Tibial artery (tissue), 4 donors: ENCODE data around the gene NOD2.

Source experiments
- DNase-seq, 2 donors: peaks; one replicate each; pipeline ENCODE4 v3.0.0-alpha.2; 2019
- H3K27ac ChIP-seq, 2 donors: fragments of 200-600 bp; sonication (generic) in 1 of 2; 1 replicate in 1 of 2; 2 replicates in 1 of 2; pipeline ENCODE4 v1.5.1; 2018 to 2019; ENCODE audit warnings: mild to moderate bottlenecking in 1 of 2
- H3K27me3 ChIP-seq, 2 donors: fragments of 200-600 bp; sonication (generic) in 1 of 2; one replicate each; pipeline versions ENCODE4 v1.5.1 to v1.6.0; 2016 to 2019
- H3K36me3 ChIP-seq, 3 donors: fragments of 200-600 bp; sonication (generic) in 2 of 3; one replicate each; pipeline ENCODE4 v1.5.1; 2016 to 2019; ENCODE audit warnings: mild to moderate bottlenecking in 2 of 3
- H3K4me1 ChIP-seq, 4 donors: fragments of 200-600 bp; sonication (generic) in 2 of 4; 1 replicate in 3 of 4; 2 replicates in 1 of 4; pipeline ENCODE4 v1.5.1; 2016 to 2019
- H3K4me3 ChIP-seq, 2 donors: fragments of 200-600 bp; sonication (generic) in 1 of 2; 1 replicate in 1 of 2; 2 replicates in 1 of 2; pipeline ENCODE4 v1.5.1; 2018 to 2019; ENCODE audit warnings: mild to moderate bottlenecking in 2 of 2
- H3K9me3 ChIP-seq, 3 donors: fragments of 200-600 bp; sonication (generic) in 1 of 3; one replicate each; pipeline ENCODE4 v1.5.1; 2016 to 2019
- intact Hi-C: fragments of 100-400 bp; cut with DNase I; formaldehyde crosslinking; loops from one replicate; pipeline ENCODE4 v1.15.0; 2023; ENCODE audit warnings: low total_unique reads
- TF ChIP-seq, protein P1 (sequence below), 2 experiments: fragments of 200-600 bp in 1 of 2; fragments of 450-650 bp in 1 of 2; IDR thresholded peaks; one replicate each; pipeline ENCODE4 v1.5.1; 2017 to 2019; ENCODE audit warnings: antibody characterized with exemption in 2 of 2, mild to moderate bottlenecking in 1 of 2, moderate library complexity in 1 of 2

NOD2 gene

DNA sequence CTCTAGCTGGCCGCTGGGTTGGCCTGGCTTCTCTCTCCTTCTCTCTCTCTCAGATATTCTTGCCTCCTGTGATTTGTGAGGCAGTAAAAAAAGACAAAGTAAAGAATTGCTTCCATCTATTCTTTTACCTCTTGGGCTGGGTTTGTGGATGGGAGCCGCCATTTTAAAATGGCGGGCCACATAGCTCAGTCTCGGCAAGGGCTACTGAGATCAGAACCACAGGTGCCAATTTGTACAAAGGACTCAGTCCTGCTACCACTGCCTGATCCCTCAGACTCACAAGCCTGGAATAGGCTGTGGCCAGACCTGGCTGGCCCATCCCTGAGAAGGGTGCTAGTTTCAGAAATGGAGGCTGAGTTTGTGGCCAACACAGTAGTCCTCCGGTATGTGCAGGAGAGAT is 24.1 kb downstream of the NOD2 start:
- Histone ChIP-seq H3K27ac (no peak overlapping the region), H3K4me1 (no peaks in the 10 kb centered on the region), H3K36me3 (no peaks in the 10 kb centered on the region), H3K27me3 (no peaks in the 10 kb centered on the region), H3K9me3 (no peaks in the 10 kb centered on the region), H3K4me3 (no peak overlapping the region)
- TF ChIP-seq, protein P1, sequence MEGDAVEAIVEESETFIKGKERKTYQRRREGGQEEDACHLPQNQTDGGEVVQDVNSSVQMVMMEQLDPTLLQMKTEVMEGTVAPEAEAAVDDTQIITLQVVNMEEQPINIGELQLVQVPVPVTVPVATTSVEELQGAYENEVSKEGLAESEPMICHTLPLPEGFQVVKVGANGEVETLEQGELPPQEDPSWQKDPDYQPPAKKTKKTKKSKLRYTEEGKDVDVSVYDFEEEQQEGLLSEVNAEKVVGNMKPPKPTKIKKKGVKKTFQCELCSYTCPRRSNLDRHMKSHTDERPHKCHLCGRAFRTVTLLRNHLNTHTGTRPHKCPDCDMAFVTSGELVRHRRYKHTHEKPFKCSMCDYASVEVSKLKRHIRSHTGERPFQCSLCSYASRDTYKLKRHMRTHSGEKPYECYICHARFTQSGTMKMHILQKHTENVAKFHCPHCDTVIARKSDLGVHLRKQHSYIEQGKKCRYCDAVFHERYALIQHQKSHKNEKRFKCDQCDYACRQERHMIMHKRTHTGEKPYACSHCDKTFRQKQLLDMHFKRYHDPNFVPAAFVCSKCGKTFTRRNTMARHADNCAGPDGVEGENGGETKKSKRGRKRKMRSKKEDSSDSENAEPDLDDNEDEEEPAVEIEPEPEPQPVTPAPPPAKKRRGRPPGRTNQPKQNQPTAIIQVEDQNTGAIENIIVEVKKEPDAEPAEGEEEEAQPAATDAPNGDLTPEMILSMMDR (IDR thresholded peaks at IDR 0.05), result no peak
- DNase-seq, result no peak
- intact Hi-C loops, result no loop called here

GRCh38 chr16:50718061-50718760 is 24.8 kb downstream of the NOD2 start:
- intact Hi-C loops, result no loop called here
- H3K27ac ChIP-seq, result no peak overlapping the region

DNA sequence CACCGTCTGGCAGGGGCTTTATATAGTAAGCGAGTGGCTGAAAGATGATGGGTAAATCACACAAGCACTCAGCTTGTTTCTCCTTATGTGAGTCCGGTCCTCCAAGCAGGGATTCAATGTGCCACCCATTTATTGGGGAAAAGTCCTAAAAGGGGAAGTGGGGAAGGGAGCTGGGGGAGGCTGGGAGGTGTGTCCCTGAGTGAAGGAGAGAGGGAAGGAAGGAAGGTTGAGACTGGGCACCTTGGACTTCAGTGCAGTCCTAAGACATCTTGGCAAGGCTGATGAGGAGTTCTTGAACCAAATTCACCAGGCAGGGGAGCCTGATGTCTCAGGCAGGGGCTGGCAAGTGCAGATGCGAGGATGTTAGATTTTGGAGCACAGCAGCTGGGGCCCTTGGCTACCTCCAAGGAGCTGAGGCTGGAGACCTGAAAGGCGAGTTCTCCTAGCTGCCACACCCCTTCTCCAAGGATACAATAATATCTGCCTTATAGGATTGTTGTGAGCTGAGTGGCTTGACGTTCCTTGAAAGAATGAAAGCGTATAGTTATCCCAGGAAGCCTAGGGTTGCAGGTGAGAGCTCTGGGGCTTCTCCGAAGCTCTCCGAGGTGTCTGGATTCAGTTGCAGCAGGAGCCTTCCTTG is 25.5 kb downstream of the NOD2 start:
- Histone ChIP-seq H3K27me3 (no peaks in the 10 kb centered on the region), H3K4me1 (no peaks in the 10 kb centered on the region), H3K4me3 (no peak overlapping the region), H3K36me3 (peaks cover 0 to under 1% (median 0%) of the 10 kb centered on the region in 3 donors), H3K9me3 (no peaks in the 10 kb centered on the region), H3K27ac (no peak overlapping the region)
- intact Hi-C loops, result no loop called here
- DNase-seq, result no peak
- TF ChIP-seq, protein P1 (IDR thresholded peaks at IDR 0.05), result no peak

More at GRCh38 chr16:50718061-50718760, 24.8 kb downstream of the NOD2 start:
- Histone ChIP-seq H3K36me3 (no peaks in the 10 kb centered on the region), H3K27me3 (no peaks in the 10 kb centered on the region), H3K9me3 (no peaks in the 10 kb centered on the region), H3K4me1 (no peaks in the 10 kb centered on the region), H3K4me3 (no peak overlapping the region)
- DNase-seq, result no peak
- TF ChIP-seq, protein P1 (IDR thresholded peaks at IDR 0.05), result no peak

- no peaks in the 10 kb centered on the region for H3K27me3 ChIP-seq
- no peak overlapping the region for H3K27ac ChIP-seq
- no peak overlapping the region for H3K4me3 ChIP-seq
- DNase-seq, result no peak
- H3K36me3 ChIP-seq, result peaks cover 0 to 3% (median 0%) of the 10 kb centered on the region in 3 donors
- no peaks in the 10 kb centered on the region for H3K4me1 ChIP-seq
- intact Hi-C loops, result no loop called here
- TF ChIP-seq, protein P1 (IDR thresholded peaks at IDR 0.05), result no peak
- H3K9me3 ChIP-seq, result no peaks in the 10 kb centered on the region
These were observed 26.3 kb downstream of the NOD2 start for GRCh38 chr16:50719401-50720337.

GRCh38 chr16:50721549-50722404 is 28.4 kb downstream of the NOD2 start:
- no peak overlapping the region for H3K4me3 ChIP-seq
- H3K27me3 ChIP-seq, result no peaks in the 10 kb centered on the region
- H3K9me3 ChIP-seq, result no peaks in the 10 kb centered on the region
- H3K4me1 ChIP-seq, result no peaks in the 10 kb centered on the region
- intact Hi-C loops, result no loop called here
- peaks cover 0 to 9% (median 3%) of the 10 kb centered on the region in 3 donors for H3K36me3 ChIP-seq
- DNase-seq, result no peak
- TF ChIP-seq, protein P1 (IDR thresholded peaks at IDR 0.05), result no peak
- no peak overlapping the region for H3K27ac ChIP-seq
